ENCODE results near the gene GGT5. TPM values are rescaled to one million over a fixed set of nuclear protein-coding genes. Genes with fewer than 3 reads are reported as not detected.
"Not testable (repeated sequence)": the region's sequence is repeated elsewhere in the genome, so short reads cannot be mapped to it uniquely, and the experiment has no call there.

Gene GGT5
- total RNA-seq, 4 donors from 2014 or later = 8.9 to 25.2 (median 12.3) TPM

GRCh38 chr22:24271386-24271854, 26.5 kb upstream of the GGT5 start:
- no peak for TF ChIP-seq POLR2A (IDR thresholded peaks at IDR 0.05)
- TF ChIP-seq, protein P1, sequence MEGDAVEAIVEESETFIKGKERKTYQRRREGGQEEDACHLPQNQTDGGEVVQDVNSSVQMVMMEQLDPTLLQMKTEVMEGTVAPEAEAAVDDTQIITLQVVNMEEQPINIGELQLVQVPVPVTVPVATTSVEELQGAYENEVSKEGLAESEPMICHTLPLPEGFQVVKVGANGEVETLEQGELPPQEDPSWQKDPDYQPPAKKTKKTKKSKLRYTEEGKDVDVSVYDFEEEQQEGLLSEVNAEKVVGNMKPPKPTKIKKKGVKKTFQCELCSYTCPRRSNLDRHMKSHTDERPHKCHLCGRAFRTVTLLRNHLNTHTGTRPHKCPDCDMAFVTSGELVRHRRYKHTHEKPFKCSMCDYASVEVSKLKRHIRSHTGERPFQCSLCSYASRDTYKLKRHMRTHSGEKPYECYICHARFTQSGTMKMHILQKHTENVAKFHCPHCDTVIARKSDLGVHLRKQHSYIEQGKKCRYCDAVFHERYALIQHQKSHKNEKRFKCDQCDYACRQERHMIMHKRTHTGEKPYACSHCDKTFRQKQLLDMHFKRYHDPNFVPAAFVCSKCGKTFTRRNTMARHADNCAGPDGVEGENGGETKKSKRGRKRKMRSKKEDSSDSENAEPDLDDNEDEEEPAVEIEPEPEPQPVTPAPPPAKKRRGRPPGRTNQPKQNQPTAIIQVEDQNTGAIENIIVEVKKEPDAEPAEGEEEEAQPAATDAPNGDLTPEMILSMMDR (IDR thresholded peaks at IDR 0.05) = no peak
- H3K4me3 ChIP-seq = peak overlapping the region; percentile 78 to 89 (median 86)
- no peaks in the 10 kb centered on the region for H3K27me3 ChIP-seq
- no peaks in the 10 kb centered on the region for H3K9me3 ChIP-seq
- peaks cover 0 to 33% (median 12%) of the 10 kb centered on the region in 4 donors for H3K4me1 ChIP-seq
- DNase-seq = no peak
- H3K36me3 ChIP-seq = no peaks in the 10 kb centered on the region
- peak overlapping the region; percentile 92 to 98 (median 94) for H3K27ac ChIP-seq

GRCh38 chr22:24270556-24271385, 25.9 kb upstream of the GGT5 start, which contains the start of gene SPECC1L:
TSS of gene SPECC1L (plus strand) at chr22:24270831. CDS start at chr22:24302232, 31,401 bp downstream.
- no peaks in the 10 kb centered on the region for H3K36me3 ChIP-seq
- DNase-seq = peak; percentile 86 to 96 (median 96)
- H3K4me3 ChIP-seq = peak within 1 kb of the TSS; percentile 78 to 89 (median 86)
- TF ChIP-seq, protein P1 (IDR thresholded peaks at IDR 0.05) = peak in 3 of 6 experiments; percentile 38 to 75 (median 38)
- TF ChIP-seq POLR2A (IDR thresholded peaks at IDR 0.05) = peak; percentile 90 to 94
- no peaks in the 10 kb centered on the region for H3K9me3 ChIP-seq
- H3K27me3 ChIP-seq = no peaks in the 10 kb centered on the region
- peaks cover 0 to 33% (median 12%) of the 10 kb centered on the region in 4 donors for H3K4me1 ChIP-seq
- H3K27ac ChIP-seq = peak within 1 kb of the TSS; percentile 92 to 98 (median 94)

- not testable (repeated sequence) for H3K27me3 ChIP-seq
These were observed 21.6 kb upstream of the GGT5 start for GRCh38 chr22:24266495-24266894.

GRCh38 chr22:24265734-24266133, 20.9 kb upstream of the GGT5 start:
- Histone ChIP-seq H3K27ac (no peak overlapping the region), H3K4me3 (no peak overlapping the region), H3K27me3 (no peaks in the 10 kb centered on the region), H3K4me1 (peaks cover 0 to 7% (median 2%) of the 10 kb centered on the region in 4 donors), H3K36me3 (no peaks in the 10 kb centered on the region), H3K9me3 (no peaks in the 10 kb centered on the region)
- TF ChIP-seq POLR2A (IDR thresholded peaks at IDR 0.05) = no peak
- TF ChIP-seq, protein P1 (IDR thresholded peaks at IDR 0.05) = no peak
- no peak for DNase-seq

More at GRCh38 chr22:24266495-24266894, 21.6 kb upstream of the GGT5 start:
- H3K4me1 ChIP-seq, H3K27ac ChIP-seq, H3K9me3 ChIP-seq, H3K36me3 ChIP-seq, H3K4me3 ChIP-seq: not testable (repeated sequence)
- DNase-seq = peak in 1 of 3 donors; percentile 14

- H3K4me1 ChIP-seq, H3K27me3 ChIP-seq, H3K36me3 ChIP-seq, DNase-seq, H3K9me3 ChIP-seq, H3K4me3 ChIP-seq: not testable (repeated sequence)
- peak overlapping the region in 1 of 4 donors; percentile 13 for H3K27ac ChIP-seq
These were observed 19.5 kb upstream of the GGT5 start for GRCh38 chr22:24264329-24264896.

- H3K27ac ChIP-seq, H3K4me1 ChIP-seq, H3K4me3 ChIP-seq, H3K27me3 ChIP-seq, H3K9me3 ChIP-seq, DNase-seq, H3K36me3 ChIP-seq: not testable (repeated sequence)
These were observed 18.6 kb upstream of the GGT5 start for GRCh38 chr22:24263479-24263878.

DNA sequence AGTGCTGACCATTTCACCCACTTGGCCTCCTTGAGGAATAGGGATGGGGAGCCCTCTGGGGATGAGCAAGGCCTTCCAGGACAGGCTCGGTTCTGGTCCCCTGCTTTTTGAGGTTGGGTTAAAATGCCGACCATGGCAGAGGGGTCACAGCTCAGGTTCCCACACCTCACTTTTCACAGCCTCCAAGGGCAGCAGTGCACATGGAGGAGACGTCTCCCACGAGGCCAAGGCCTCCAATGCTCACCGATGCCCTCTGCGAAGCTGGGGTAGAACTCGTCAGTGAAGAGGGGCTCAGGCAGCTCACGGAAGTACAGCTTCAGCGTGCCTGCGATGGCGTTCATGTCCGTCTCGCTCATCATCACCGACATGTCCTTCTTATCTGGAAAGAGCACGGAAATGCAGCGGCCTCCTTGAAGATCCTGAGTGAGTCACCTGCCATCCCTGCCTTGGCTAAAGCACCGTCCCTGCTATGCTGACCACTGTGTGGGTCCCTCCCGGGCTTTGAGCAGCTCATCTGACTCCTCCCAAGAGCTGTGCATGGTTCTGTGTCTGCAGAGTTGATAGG, 17.4 kb upstream of the GGT5 start:
- H3K27me3 ChIP-seq, DNase-seq, H3K36me3 ChIP-seq, H3K4me1 ChIP-seq, H3K27ac ChIP-seq, H3K9me3 ChIP-seq, H3K4me3 ChIP-seq: not testable (repeated sequence)
